PFSK-1 (cell line): ENCODE measurements around the gene BANP.

Experiments
- FOXP2 ChIP-seq: optimal IDR thresholded peaks from 2 replicates; pipeline ENCODE3; 2011; ENCODE audit warnings: borderline replicate concordance, control low read depth, inconsistent platforms; ENCODE audit not compliant: insufficient read depth; ENCODE audit errors: extremely low read length, extremely low read depth
- POLR2AphosphoS5 ChIP-seq: IDR thresholded peaks from 2 replicates; pipeline ENCODE4 v1.6.1; 2012; ENCODE audit warnings: low read depth, mild to moderate bottlenecking, control low read depth, low read length, moderate library complexity
- REST ChIP-seq, 2 experiments: IDR thresholded peaks; 2 replicates each; pipeline versions ENCODE4 v1.6.1 to v1.8.0; 2011 to 2012; ENCODE audit warnings: low read depth in 2 of 2, low read length in 2 of 2, control low read depth in 1 of 2, inconsistent platforms in 1 of 2, mild to moderate bottlenecking in 1 of 2, moderate library complexity in 1 of 2; ENCODE audit not compliant: insufficient read depth in 1 of 2
- SIN3A ChIP-seq: IDR thresholded peaks from 2 replicates; pipeline ENCODE4 v1.6.1; 2012; ENCODE audit warnings: mild to moderate bottlenecking, low read length, moderate library complexity, borderline replicate concordance; ENCODE audit not compliant: insufficient read depth
- TAF1 ChIP-seq: IDR thresholded peaks from 2 replicates; pipeline ENCODE4 v1.6.1; 2012; ENCODE audit warnings: low read length, control low read depth, borderline replicate concordance; ENCODE audit not compliant: insufficient read depth

The BANP gene

GRCh38 chr16:88103581-88104188, 152.5 kb downstream of the BANP start:
- TF ChIP-seq POLR2AphosphoS5 (no peak), SIN3A (no peak), FOXP2 (no peak), REST (IDR thresholded peaks at IDR 0.05; ENCODE audit: insufficient read depth in 1 of 2, low read depth in 2 of 2, low read length in 2 of 2) (no peak), TAF1 (no peak)

- TF ChIP-seq REST (IDR thresholded peaks at IDR 0.05; ENCODE audit: insufficient read depth in 1 of 2, low read depth in 2 of 2, low read length in 2 of 2) (no peak), SIN3A (no peak), FOXP2 (no peak), POLR2AphosphoS5 (no peak), TAF1 (no peak)
Observed at GRCh38 chr16:88108762-88109161, 157.5 kb downstream of the BANP start.

- TF ChIP-seq REST (IDR thresholded peaks at IDR 0.05; ENCODE audit: insufficient read depth in 1 of 2, low read depth in 2 of 2, low read length in 2 of 2) = no peak
Observed at GRCh38 chr16:88113545-88114045, 162.4 kb downstream of the BANP start.

- no peak for TF ChIP-seq FOXP2
- TF ChIP-seq SIN3A = no peak
- TF ChIP-seq POLR2AphosphoS5 = no peak
- no peak for TF ChIP-seq TAF1
- no peak for TF ChIP-seq REST (IDR thresholded peaks at IDR 0.05; ENCODE audit: insufficient read depth in 1 of 2, low read depth in 2 of 2, low read length in 2 of 2)
Observed at GRCh38 chr16:88116121-88116520, 164.9 kb downstream of the BANP start.

- no peak for TF ChIP-seq SIN3A
- no peak for TF ChIP-seq FOXP2
- TF ChIP-seq TAF1 = no peak
- no peak for TF ChIP-seq POLR2AphosphoS5
- no peak for TF ChIP-seq REST (IDR thresholded peaks at IDR 0.05; ENCODE audit: insufficient read depth in 1 of 2, low read depth in 2 of 2, low read length in 2 of 2)
Observed at GRCh38 chr16:88117476-88117868, 166.2 kb downstream of the BANP start.
